ENCODE data around the gene ADAMTSL5.

The ADAMTSL5 gene

GRCh38 chr19:1514295-1514661 lies 1.5 kb upstream of the ADAMTSL5 start:
- Histone ChIP-seq H3K4me3 (ENCODE audit: severe bottlenecking) (no peak overlapping the region), H3K4me1 (ENCODE audit: insufficient read depth, poor library complexity, severe bottlenecking) (peaks cover 4% of the 10 kb centered on the region), H3K27me3 (ENCODE audit: insufficient read depth, poor library complexity, severe bottlenecking) (no peaks in the 10 kb centered on the region), H3K27ac (ENCODE audit: poor library complexity, severe bottlenecking) (no peak overlapping the region), H3K36me3 (ENCODE audit: low read depth) (no peaks in the 10 kb centered on the region), H3K9me3 (ENCODE audit: severe bottlenecking) (peaks cover 2% of the 10 kb centered on the region)
- TF ChIP-seq, protein P1, sequence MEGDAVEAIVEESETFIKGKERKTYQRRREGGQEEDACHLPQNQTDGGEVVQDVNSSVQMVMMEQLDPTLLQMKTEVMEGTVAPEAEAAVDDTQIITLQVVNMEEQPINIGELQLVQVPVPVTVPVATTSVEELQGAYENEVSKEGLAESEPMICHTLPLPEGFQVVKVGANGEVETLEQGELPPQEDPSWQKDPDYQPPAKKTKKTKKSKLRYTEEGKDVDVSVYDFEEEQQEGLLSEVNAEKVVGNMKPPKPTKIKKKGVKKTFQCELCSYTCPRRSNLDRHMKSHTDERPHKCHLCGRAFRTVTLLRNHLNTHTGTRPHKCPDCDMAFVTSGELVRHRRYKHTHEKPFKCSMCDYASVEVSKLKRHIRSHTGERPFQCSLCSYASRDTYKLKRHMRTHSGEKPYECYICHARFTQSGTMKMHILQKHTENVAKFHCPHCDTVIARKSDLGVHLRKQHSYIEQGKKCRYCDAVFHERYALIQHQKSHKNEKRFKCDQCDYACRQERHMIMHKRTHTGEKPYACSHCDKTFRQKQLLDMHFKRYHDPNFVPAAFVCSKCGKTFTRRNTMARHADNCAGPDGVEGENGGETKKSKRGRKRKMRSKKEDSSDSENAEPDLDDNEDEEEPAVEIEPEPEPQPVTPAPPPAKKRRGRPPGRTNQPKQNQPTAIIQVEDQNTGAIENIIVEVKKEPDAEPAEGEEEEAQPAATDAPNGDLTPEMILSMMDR (IDR thresholded peaks at IDR 0.05; ENCODE audit: poor library complexity, severe bottlenecking) = no peak
- ATAC-seq (ENCODE audit: low read depth) (no peak), DNase-seq (ENCODE audit: low spot score) (no peak)

DNA sequence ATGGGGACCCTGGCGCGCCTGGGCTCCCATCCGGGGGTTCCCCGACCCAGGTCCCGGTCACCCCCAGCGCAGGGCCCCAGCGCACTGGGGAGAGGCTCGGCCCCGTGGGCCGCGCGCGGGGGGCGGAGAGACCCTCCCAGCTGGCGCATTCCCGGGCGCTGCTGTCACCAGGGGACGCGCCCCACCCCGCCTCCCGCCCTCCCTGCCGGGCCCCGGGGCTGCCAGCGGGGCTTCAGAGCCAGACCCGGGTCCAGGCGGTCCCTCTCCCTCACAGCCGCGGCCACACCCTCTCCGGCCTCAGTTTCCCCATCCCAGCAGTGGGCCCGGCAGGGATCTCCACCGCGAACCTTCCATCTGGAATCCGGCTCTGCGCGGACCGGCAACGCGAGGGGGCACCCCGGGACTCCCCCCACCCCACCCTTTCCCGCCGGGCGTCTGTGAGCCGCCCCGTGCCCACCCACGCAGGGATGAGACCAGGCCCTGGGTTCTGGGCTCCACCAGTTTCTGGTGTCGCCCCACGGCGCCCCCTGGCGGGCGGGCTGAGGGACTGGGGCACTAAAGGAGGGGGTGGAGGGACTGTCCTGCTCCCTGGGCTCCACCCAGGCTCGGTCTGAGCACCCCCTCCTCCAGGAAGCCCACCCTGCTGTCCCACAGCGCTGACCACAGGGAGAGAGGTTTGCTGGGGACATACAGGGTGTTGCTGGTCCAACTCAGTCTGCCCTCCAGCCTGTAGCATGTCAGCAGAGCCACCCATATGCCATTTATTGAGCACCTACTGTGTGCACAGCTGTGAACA lies 878 bp upstream of the ADAMTSL5 start:
- peak overlapping the region; percentile 70 for H3K4me3 ChIP-seq (ENCODE audit: severe bottlenecking)

GRCh38 chr19:1511318-1512317 lies 1.2 kb downstream of the ADAMTSL5 start:
- Histone ChIP-seq H3K27ac (ENCODE audit: poor library complexity, severe bottlenecking) (no peak overlapping the region), H3K36me3 (ENCODE audit: low read depth) (no peaks in the 10 kb centered on the region), H3K4me3 (ENCODE audit: severe bottlenecking) (peak overlapping the region; percentile 70), H3K27me3 (ENCODE audit: insufficient read depth, poor library complexity, severe bottlenecking) (no peaks in the 10 kb centered on the region), H3K4me1 (ENCODE audit: insufficient read depth, poor library complexity, severe bottlenecking) (peaks cover 4% of the 10 kb centered on the region), H3K9me3 (ENCODE audit: severe bottlenecking) (peaks cover 2% of the 10 kb centered on the region)
- TF ChIP-seq, protein P1 (IDR thresholded peaks at IDR 0.05; ENCODE audit: poor library complexity, severe bottlenecking) = no peak
- no peak for DNase-seq (ENCODE audit: low spot score)
- ATAC-seq (ENCODE audit: low read depth) = no peak

More for the DNA sequence above, 878 bp upstream of the ADAMTSL5 start:
- DNase-seq (ENCODE audit: low spot score) (no peak), ATAC-seq (ENCODE audit: low read depth) (peak; percentile 41)
- TF ChIP-seq, protein P1 (IDR thresholded peaks at IDR 0.05; ENCODE audit: poor library complexity, severe bottlenecking) = peak; percentile 63
- no peaks in the 10 kb centered on the region for H3K27me3 ChIP-seq (ENCODE audit: insufficient read depth, poor library complexity, severe bottlenecking)
- peak overlapping the region; percentile 50 for H3K27ac ChIP-seq (ENCODE audit: poor library complexity, severe bottlenecking)
- H3K36me3 ChIP-seq (ENCODE audit: low read depth) = no peaks in the 10 kb centered on the region
- H3K9me3 ChIP-seq (ENCODE audit: severe bottlenecking) = peaks cover 2% of the 10 kb centered on the region
- H3K4me1 ChIP-seq (ENCODE audit: insufficient read depth, poor library complexity, severe bottlenecking) = peaks cover 4% of the 10 kb centered on the region

DNA sequence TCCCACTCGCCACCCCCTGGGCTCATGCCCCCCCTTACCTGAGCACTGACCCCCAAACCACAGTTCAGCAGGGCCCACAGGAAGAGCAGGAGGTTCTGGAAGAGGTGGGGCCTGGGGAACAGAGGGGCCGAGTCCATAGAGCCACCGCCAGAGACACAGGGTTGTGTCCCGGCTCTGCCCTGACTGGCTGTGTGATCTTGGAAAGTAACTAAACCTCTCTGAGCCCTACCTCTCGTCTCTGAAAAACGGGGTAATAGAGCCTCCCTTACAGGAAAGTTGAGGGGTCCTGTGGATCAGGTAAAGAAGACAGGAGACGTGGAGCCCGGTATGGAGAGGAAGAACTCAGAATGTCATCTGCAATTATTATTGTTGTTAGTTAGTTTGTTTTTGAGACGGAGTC lies 2.0 kb downstream of the ADAMTSL5 start:
- ATAC-seq (ENCODE audit: low read depth) (no peak), DNase-seq (ENCODE audit: low spot score) (no peak)
- H3K27me3 ChIP-seq (ENCODE audit: insufficient read depth, poor library complexity, severe bottlenecking) = no peaks in the 10 kb centered on the region
- no peak overlapping the region for H3K4me3 ChIP-seq (ENCODE audit: severe bottlenecking)
- H3K4me1 ChIP-seq (ENCODE audit: insufficient read depth, poor library complexity, severe bottlenecking) = peaks cover 4% of the 10 kb centered on the region
- H3K27ac ChIP-seq (ENCODE audit: poor library complexity, severe bottlenecking) = peak overlapping the region; percentile 19
- H3K9me3 ChIP-seq (ENCODE audit: severe bottlenecking) = peaks cover 2% of the 10 kb centered on the region
- no peaks in the 10 kb centered on the region for H3K36me3 ChIP-seq (ENCODE audit: low read depth)
- TF ChIP-seq, protein P1 (IDR thresholded peaks at IDR 0.05; ENCODE audit: poor library complexity, severe bottlenecking) = no peak

All from RWPE2 (cell line).